Osteocyte (in vitro differentiated cells): ENCODE data around the gene KAT6B. TPM values are rescaled to one million over a fixed set of nuclear protein-coding genes. Genes with fewer than 3 reads are reported as not detected.

Source experiments
- DNase-seq: peaks from one replicate; pipeline ENCODE4 v3.0.0; 2021; ENCODE audit warnings: mixed read lengths; ENCODE audit not compliant: unreplicated experiment; ENCODE audit errors: extremely low spot score
- H3K27ac Mint-ChIP-seq: one replicate; pipeline ENCODE4 v1.8.0; 2021; ENCODE audit warnings: mild to moderate bottlenecking, mixed read lengths; ENCODE audit not compliant: unreplicated experiment
- H3K27me3 Mint-ChIP-seq: one replicate; pipeline ENCODE4 v1.8.0; 2021; ENCODE audit warnings: mixed read lengths; ENCODE audit not compliant: unreplicated experiment
- H3K36me3 Mint-ChIP-seq: one replicate; pipeline ENCODE4 v1.8.0; 2021; ENCODE audit warnings: mixed read lengths; ENCODE audit not compliant: unreplicated experiment
- H3K4me1 Mint-ChIP-seq: one replicate; pipeline ENCODE4 v1.8.0; 2021; ENCODE audit warnings: mixed read lengths; ENCODE audit not compliant: unreplicated experiment
- H3K4me3 Mint-ChIP-seq: one replicate; pipeline ENCODE4 v1.8.0; 2021; ENCODE audit warnings: mild to moderate bottlenecking, moderate library complexity, mixed read lengths; ENCODE audit not compliant: unreplicated experiment
- H3K9me3 Mint-ChIP-seq: one replicate; pipeline ENCODE4 v1.8.0; 2021; ENCODE audit warnings: mixed read lengths; ENCODE audit not compliant: unreplicated experiment
- CTCF ChIP-seq: fragments of 200-600 bp; sonication (generic); IDR thresholded peaks from 2 replicates; pipeline ENCODE4 v1.5.0; 2021; ENCODE audit warnings: antibody characterized with exemption, mild to moderate bottlenecking, moderate library complexity
- total RNA-seq: library from RNA; stranded (reverse); gene quantifications from 2 replicates; pipeline ENCODE4 v1.2.1, GENCODE V29; 2021

KAT6B gene
- total RNA-seq, 1 donor from 2014 or later, result 28.2 TPM

- TF ChIP-seq CTCF, result no peak
- Mint-ChIP-seq H3K4me3 (no peak overlapping the region), H3K9me3 (no peaks in the 10 kb centered on the region)
Measured at GRCh38 chr10:74925708-74926107, 99.3 kb downstream of the KAT6B start.

GRCh38 chr10:74926791-74927585, 100.6 kb downstream of the KAT6B start:
- Mint-ChIP-seq H3K27ac (no peak overlapping the region), H3K36me3 (no peaks in the 10 kb centered on the region), H3K4me1 (peaks cover 52% of the 10 kb centered on the region), H3K4me3 (no peak overlapping the region), H3K27me3 (no peaks in the 10 kb centered on the region), H3K9me3 (no peaks in the 10 kb centered on the region)
- TF ChIP-seq CTCF, result no peak
- no peak for DNase-seq

More at GRCh38 chr10:74925708-74926107, 99.3 kb downstream of the KAT6B start:
- Mint-ChIP-seq H3K27me3 (no peaks in the 10 kb centered on the region), H3K4me1 (peaks cover 56% of the 10 kb centered on the region), H3K27ac (no peak overlapping the region), H3K36me3 (no peaks in the 10 kb centered on the region)
- DNase-seq, result no peak

GRCh38 chr10:74927701-74928100, 101.3 kb downstream of the KAT6B start:
- Mint-ChIP-seq H3K27me3 (no peaks in the 10 kb centered on the region), H3K4me1 (peaks cover 44% of the 10 kb centered on the region), H3K4me3 (no peak overlapping the region)

GRCh38 chr10:74928742-74929191, 102.4 kb downstream of the KAT6B start:
- peaks cover 34% of the 10 kb centered on the region for H3K4me1 Mint-ChIP-seq
- peak overlapping the region; percentile 43 for H3K27ac Mint-ChIP-seq
- no peak for TF ChIP-seq CTCF
- H3K36me3 Mint-ChIP-seq, result peaks cover 2% of the 10 kb centered on the region
- H3K27me3 Mint-ChIP-seq, result no peaks in the 10 kb centered on the region
- H3K4me3 Mint-ChIP-seq, result no peak overlapping the region
- H3K9me3 Mint-ChIP-seq, result no peaks in the 10 kb centered on the region
- DNase-seq, result no peak

More at GRCh38 chr10:74927701-74928100, 101.3 kb downstream of the KAT6B start:
- no peak for TF ChIP-seq CTCF
- Mint-ChIP-seq H3K27ac (no peak overlapping the region), H3K9me3 (no peaks in the 10 kb centered on the region), H3K36me3 (peaks cover 2% of the 10 kb centered on the region)
- DNase-seq, result no peak

- peaks cover 31% of the 10 kb centered on the region for H3K4me1 Mint-ChIP-seq
Measured at GRCh38 chr10:74929197-74929596, 102.8 kb downstream of the KAT6B start.

More at GRCh38 chr10:74929197-74929596, 102.8 kb downstream of the KAT6B start:
- TF ChIP-seq CTCF, result no peak
- H3K27ac Mint-ChIP-seq, result peak overlapping the region; percentile 43
- H3K36me3 Mint-ChIP-seq, result peaks cover 2% of the 10 kb centered on the region
- no peaks in the 10 kb centered on the region for H3K27me3 Mint-ChIP-seq
- H3K4me3 Mint-ChIP-seq, result no peak overlapping the region
- H3K9me3 Mint-ChIP-seq, result no peaks in the 10 kb centered on the region
- DNase-seq, result no peak
